ENCODE measurements around the gene RSBN1L. TPM values are rescaled to one million over a fixed set of nuclear protein-coding genes. Genes with fewer than 3 reads are reported as not detected.

The RSBN1L gene
- total RNA-seq, 4 donors from 2014 or later: 30.6 to 43.9 (median 36.9) TPM

GRCh38 chr7:77824636-77825035, 128.4 kb downstream of the RSBN1L start:
- Histone ChIP-seq H3K9me3 (no peaks in the 10 kb centered on the region), H3K27me3 (no peaks in the 10 kb centered on the region), H3K4me1 (no peaks in the 10 kb centered on the region), H3K36me3 (no peaks in the 10 kb centered on the region), H3K27ac (no peak overlapping the region), H3K4me3 (replicated peaks in 1 of 3) (no peak overlapping the region)
- intact Hi-C loops (cut with DNase I): no loop called here
- no peak for DNase-seq
- WGBS, 2 donors: 97 to 99% methylated on average over 5 of the region's 5 CpGs
- TF ChIP-seq POLR2A (IDR thresholded peaks at IDR 0.05) (no peak), CTCF (IDR thresholded peaks at IDR 0.05) (no peak)

GRCh38 chr7:77825131-77825530, 128.9 kb downstream of the RSBN1L start:
- intact Hi-C loops (cut with DNase I): no loop called here
- 94 to 95% methylated on average over 3 of the region's 3 CpGs for WGBS, 2 donors
- no peak for DNase-seq
- Histone ChIP-seq H3K9me3 (no peaks in the 10 kb centered on the region), H3K4me1 (no peaks in the 10 kb centered on the region), H3K27me3 (no peaks in the 10 kb centered on the region), H3K36me3 (no peaks in the 10 kb centered on the region), H3K27ac (no peak overlapping the region), H3K4me3 (replicated peaks in 1 of 3) (no peak overlapping the region)
- TF ChIP-seq POLR2A (IDR thresholded peaks at IDR 0.05) (no peak), CTCF (IDR thresholded peaks at IDR 0.05) (no peak)

- 83 to 91% methylated on average over 2 of the region's 2 CpGs for WGBS, 2 donors
- intact Hi-C loops (cut with DNase I): no loop called here
These were observed 130.0 kb downstream of the RSBN1L start for GRCh38 chr7:77826300-77826699.

GRCh38 chr7:77827999-77828398, 131.7 kb downstream of the RSBN1L start:
- no peak for TF ChIP-seq CTCF (IDR thresholded peaks at IDR 0.05)
- no peak for TF ChIP-seq POLR2A (IDR thresholded peaks at IDR 0.05)
- DNase-seq: no peak
- 56 to 57% methylated on average over 2 of the region's 2 CpGs for WGBS, 2 donors
- Histone ChIP-seq H3K4me1 (no peaks in the 10 kb centered on the region), H3K27ac (no peak overlapping the region), H3K9me3 (no peaks in the 10 kb centered on the region), H3K4me3 (replicated peaks in 1 of 3) (no peak overlapping the region), H3K36me3 (no peaks in the 10 kb centered on the region), H3K27me3 (no peaks in the 10 kb centered on the region)
- intact Hi-C loops (cut with DNase I): no loop called here

More at GRCh38 chr7:77826300-77826699, 130.0 kb downstream of the RSBN1L start:
- no peak for TF ChIP-seq CTCF (IDR thresholded peaks at IDR 0.05)
- no peak for TF ChIP-seq POLR2A (IDR thresholded peaks at IDR 0.05)
- H3K9me3 ChIP-seq: no peaks in the 10 kb centered on the region
- H3K4me1 ChIP-seq: no peaks in the 10 kb centered on the region
- no peak overlapping the region for H3K27ac ChIP-seq
- no peak overlapping the region for H3K4me3 ChIP-seq (replicated peaks in 1 of 3)
- no peaks in the 10 kb centered on the region for H3K36me3 ChIP-seq
- no peaks in the 10 kb centered on the region for H3K27me3 ChIP-seq
- DNase-seq: no peak

GRCh38 chr7:77830649-77831355, 134.5 kb downstream of the RSBN1L start:
- Histone ChIP-seq H3K4me3 (replicated peaks in 1 of 3) (no peak overlapping the region), H3K27ac (no peak overlapping the region), H3K27me3 (no peaks in the 10 kb centered on the region), H3K36me3 (no peaks in the 10 kb centered on the region), H3K4me1 (no peaks in the 10 kb centered on the region), H3K9me3 (no peaks in the 10 kb centered on the region)
- TF ChIP-seq CTCF (IDR thresholded peaks at IDR 0.05) (no peak), POLR2A (IDR thresholded peaks at IDR 0.05) (no peak)
- no peak for DNase-seq
- WGBS, 2 donors: 74% methylated on average over 8 of the region's 8 CpGs
- intact Hi-C loops (cut with DNase I): no loop called here

All from thyroid gland (tissue), 4 donors.